LNCAP (cell line): ENCODE results near the gene MBD2.

ENCODE experiments used
- CTCF ChIP-seq: fragments of 450-650 bp; IDR thresholded peaks from 2 replicates; pipeline ENCODE4 v1.5.1; 2017; ENCODE audit warnings: mild to moderate bottlenecking

MBD2 gene

GRCh38 chr18:54150226-54150625 lies 74.2 kb downstream of the MBD2 start:
- TF ChIP-seq CTCF: no peak

- TF ChIP-seq CTCF: no peak
Observed at GRCh38 chr18:54149078-54149697, 75.3 kb downstream of the MBD2 start.

GRCh38 chr18:54148678-54149077 lies 75.8 kb downstream of the MBD2 start:
- no peak for TF ChIP-seq CTCF

- no peak for TF ChIP-seq CTCF
Observed at GRCh38 chr18:54148151-54148550, 76.3 kb downstream of the MBD2 start.

- no peak for TF ChIP-seq CTCF
Observed at GRCh38 chr18:54147439-54147838, 77.0 kb downstream of the MBD2 start.

GRCh38 chr18:54141041-54141608 lies 83.3 kb downstream of the MBD2 start:
- TF ChIP-seq CTCF: no peak

- TF ChIP-seq CTCF: no peak
Observed at GRCh38 chr18:54140641-54141040, 83.8 kb downstream of the MBD2 start.

GRCh38 chr18:54135216-54135615 lies 89.3 kb downstream of the MBD2 start:
- TF ChIP-seq CTCF: no peak
